Measurements from ENCODE around the gene PPP1R12B.
"Not testable (repeated sequence)": the region's sequence is repeated elsewhere in the genome, so short reads cannot be mapped to it uniquely, and the experiment has no call there.

Gene PPP1R12B

DNA sequence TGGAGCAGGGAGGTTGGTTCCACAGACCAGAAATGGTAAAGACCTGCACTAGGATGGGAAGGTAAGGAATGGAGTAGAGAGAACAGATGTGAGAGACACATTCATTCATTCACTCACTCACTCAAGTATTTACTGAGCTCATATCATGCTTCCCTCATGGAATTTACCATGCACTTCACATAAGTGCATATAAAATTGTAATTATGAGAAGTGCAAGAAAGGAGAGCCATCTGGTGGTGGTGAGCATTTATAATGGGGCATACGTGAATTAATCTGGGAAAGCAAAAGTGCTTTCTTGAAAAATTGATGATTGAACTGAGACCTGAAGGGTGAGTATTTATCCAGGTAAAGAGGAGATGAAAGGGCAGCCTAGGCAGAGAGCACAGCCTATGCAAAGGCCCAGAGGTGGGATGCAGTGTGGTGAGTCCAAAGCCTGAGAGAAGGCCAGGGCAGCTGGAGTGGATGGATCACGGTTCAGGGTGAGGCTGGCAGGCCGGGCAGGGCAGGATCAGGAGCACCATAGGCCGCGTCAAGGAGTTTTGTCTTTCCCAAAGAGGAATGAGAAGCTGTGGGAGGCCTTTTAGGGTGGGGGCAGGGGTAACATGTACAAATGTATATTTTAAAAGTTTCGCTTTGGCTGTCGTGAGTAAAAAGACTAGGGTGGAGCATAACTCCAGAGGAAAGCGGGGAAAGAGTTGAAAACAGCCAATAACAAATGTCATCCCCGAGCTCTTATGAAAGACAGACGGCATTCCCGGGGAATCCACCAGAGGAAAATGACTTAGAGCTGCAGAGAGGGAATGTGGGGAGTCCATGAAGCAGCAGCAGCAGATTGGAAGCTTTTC is 266.1 kb downstream of the PPP1R12B start:
- not testable (repeated sequence) for H3K4me3 ChIP-seq (ENCODE audit: control insufficient read depth, low read depth, low read length); DNase-seq (ENCODE audit: low read depth)
- TF ChIP-seq, protein P1, sequence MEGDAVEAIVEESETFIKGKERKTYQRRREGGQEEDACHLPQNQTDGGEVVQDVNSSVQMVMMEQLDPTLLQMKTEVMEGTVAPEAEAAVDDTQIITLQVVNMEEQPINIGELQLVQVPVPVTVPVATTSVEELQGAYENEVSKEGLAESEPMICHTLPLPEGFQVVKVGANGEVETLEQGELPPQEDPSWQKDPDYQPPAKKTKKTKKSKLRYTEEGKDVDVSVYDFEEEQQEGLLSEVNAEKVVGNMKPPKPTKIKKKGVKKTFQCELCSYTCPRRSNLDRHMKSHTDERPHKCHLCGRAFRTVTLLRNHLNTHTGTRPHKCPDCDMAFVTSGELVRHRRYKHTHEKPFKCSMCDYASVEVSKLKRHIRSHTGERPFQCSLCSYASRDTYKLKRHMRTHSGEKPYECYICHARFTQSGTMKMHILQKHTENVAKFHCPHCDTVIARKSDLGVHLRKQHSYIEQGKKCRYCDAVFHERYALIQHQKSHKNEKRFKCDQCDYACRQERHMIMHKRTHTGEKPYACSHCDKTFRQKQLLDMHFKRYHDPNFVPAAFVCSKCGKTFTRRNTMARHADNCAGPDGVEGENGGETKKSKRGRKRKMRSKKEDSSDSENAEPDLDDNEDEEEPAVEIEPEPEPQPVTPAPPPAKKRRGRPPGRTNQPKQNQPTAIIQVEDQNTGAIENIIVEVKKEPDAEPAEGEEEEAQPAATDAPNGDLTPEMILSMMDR (IDR thresholded peaks at IDR 0.05; ENCODE audit: control insufficient read depth, insufficient read depth, low read depth, low read length, missing control alignments) = peak; percentile 23

DNA sequence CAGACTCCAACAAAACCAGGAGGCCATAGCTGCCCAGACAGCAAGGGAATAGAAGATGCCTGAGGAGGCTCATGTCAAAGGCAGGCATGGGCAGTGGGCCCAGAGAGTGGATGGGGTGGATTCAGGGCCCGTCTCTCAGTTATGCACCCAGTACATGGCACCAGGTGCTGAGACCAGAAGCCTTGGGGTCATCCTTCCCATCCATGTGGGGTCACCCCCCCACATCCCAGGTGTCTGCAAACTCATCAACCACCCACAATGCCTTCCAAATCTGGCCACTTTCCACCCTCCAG is 266.7 kb downstream of the PPP1R12B start:
- not testable (repeated sequence) for H3K4me3 ChIP-seq (ENCODE audit: control insufficient read depth, low read depth, low read length)

DNA sequence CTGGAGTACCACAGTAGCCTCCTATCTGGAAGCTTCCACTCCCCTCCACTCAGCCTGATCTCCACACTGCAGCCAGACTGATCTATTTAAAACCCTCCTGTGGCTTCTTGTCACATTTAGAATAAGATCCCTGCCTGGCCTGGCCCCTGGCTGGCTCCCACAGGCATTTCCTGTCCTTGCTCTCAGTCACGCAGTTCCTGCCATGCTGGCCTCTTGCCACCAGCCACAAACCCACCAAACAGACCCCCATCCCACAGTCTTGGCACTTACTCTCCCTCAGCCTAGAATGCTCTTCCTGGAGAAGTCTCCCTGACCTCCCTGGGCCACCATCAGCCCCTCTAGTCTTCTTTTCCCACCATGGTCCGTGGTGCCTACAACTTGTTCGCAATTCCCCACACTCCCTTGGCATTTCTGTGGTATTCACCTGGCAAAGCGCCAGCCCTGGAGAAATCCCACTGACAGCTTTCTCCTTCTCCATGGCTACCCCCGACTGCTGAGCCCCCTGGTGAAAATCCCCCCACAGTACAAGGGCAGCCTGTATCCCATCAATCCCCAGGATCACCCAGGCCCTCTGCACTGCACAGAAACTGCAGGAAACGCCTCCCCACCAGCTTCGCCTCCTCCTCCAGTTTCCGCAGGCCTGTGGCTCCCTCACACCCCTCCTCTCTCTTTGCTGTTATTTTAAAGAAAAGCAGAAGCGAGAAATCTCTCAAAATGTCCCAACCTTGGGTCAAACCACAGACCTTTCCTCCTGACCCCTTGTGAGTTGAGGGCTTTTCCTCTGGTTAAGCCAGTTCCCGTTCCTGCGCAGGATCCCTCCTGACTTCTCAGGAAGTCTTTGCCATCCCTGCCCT is 267.2 kb downstream of the PPP1R12B start:
- no peak overlapping the region for H3K4me3 ChIP-seq (ENCODE audit: control insufficient read depth, low read depth, low read length)
- TF ChIP-seq, protein P1 (IDR thresholded peaks at IDR 0.05; ENCODE audit: control insufficient read depth, insufficient read depth, low read depth, low read length, missing control alignments) = no peak
- DNase-seq (ENCODE audit: low read depth) = no peak

More for the DNA sequence above, 266.7 kb downstream of the PPP1R12B start:
- not testable (repeated sequence) for DNase-seq (ENCODE audit: low read depth)

DNA sequence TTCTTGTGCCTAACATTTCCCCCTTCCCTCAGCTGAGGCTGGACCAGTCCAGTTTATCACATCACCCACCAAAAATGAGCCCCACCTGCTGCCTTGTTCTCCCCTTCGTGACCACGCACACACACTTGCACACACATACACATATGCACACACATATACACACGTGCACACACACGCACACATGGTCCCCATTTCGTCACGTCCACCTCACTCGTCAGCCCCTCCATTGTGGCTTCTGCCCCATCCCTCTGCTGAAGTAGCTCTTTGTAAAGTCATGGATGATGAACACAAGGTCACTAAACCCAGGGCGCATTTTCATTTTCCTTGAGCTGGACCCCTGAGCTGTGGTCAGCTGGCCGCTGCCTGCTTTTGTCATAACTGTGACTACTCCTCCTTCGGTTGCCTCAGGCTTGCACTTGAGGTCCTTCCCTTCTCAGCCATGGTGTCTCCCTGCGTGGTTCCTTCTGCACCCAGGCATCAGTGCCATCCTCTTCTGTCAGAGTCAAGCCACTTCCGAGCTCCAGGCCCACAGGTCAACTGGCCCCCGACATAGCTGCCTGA is 267.9 kb downstream of the PPP1R12B start:
- DNase-seq (ENCODE audit: low read depth) = no peak
- TF ChIP-seq, protein P1 (IDR thresholded peaks at IDR 0.05; ENCODE audit: control insufficient read depth, insufficient read depth, low read depth, low read length, missing control alignments) = no peak
- H3K4me3 ChIP-seq (ENCODE audit: control insufficient read depth, low read depth, low read length) = no peak overlapping the region

DNA sequence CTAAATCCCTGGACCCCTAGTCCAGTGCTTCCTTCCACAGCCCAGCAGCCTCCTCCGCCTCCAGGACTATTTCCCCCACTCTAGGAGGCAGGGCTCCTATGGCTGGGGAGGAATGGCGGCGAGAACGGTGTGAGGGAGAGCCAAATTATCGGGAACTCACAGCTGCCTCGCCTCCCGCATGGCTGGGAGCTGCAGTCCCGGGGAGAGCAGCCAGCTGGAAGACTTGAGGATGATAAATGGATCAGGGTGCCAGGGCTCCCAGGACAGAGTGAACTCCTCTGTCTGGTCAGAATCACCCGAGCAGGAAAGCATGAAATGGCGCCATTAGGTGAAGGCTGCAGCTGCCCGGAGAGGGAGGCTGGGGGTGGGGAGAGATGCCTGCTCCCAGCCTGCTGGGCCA is 270.5 kb downstream of the PPP1R12B start:
- H3K4me3 ChIP-seq (ENCODE audit: control insufficient read depth, low read depth, low read length); DNase-seq (ENCODE audit: low read depth): not testable (repeated sequence)

DNA sequence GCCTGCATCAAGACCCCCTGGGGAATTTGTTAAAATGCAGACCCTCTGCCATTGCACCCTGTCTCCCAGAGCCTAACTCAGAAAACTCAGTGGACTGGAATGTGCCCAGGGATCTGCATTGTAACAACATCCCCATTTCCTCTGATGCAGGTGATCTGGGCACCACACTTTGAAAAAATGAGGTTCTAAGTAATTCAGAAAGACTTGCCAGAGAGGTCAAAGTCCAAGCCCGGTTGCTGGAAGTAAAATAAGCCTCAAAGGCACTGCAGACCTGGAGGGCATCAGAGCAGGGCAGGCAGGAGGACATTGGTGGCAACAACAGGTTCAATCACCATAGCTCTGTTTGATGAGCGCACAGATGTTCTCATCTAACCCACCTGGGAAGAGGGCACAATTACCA is 271.0 kb downstream of the PPP1R12B start:
- TF ChIP-seq, protein P1 (IDR thresholded peaks at IDR 0.05; ENCODE audit: control insufficient read depth, insufficient read depth, low read depth, low read length, missing control alignments) = no peak
- no peak overlapping the region for H3K4me3 ChIP-seq (ENCODE audit: control insufficient read depth, low read depth, low read length)
- DNase-seq (ENCODE audit: low read depth) = no peak

DNA sequence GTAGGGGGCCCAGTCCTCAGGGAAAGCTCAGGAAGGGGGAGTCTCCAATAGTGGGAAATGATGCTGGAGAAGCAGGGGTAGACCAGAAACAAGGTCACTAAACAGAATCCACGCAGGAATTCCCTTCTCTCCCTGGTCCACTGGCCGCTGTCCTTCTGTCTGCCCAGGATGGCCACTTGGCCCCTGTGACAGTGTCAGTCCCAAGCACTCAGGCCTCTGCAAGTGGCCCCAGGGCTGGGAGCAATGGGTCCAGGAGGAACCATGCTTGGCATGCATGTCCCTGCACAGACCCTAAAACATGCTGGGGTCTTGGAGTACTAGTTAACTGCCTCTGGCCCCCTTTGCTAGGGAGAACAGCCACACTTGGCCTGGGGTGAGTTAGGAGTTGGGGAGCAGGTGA is 271.5 kb downstream of the PPP1R12B start:
- DNase-seq (ENCODE audit: low read depth); H3K4me3 ChIP-seq (ENCODE audit: control insufficient read depth, low read depth, low read length): not testable (repeated sequence)

DNA sequence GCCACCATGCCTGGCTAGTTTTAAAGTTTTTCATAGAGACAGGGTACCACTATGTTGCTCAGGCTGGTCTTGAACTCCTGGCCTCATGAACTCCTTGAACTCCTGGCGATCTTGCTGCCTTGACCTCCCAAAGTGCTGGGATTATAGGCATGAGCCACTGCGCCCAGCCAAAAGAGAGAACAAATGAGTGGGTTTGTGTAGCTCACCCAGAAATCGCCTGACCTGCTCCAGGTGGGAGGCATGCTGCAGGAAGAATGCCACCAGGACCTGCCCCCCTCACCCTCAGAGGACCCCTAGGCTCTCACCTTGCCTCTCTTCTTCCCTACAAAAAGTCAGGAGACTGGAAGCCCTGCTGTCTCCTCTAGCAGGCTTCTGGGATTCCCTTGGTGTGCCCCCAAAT is 272.9 kb downstream of the PPP1R12B start:
- TF ChIP-seq, protein P1 (IDR thresholded peaks at IDR 0.05; ENCODE audit: control insufficient read depth, insufficient read depth, low read depth, low read length, missing control alignments) = no peak
- DNase-seq (ENCODE audit: low read depth) = no peak
- no peak overlapping the region for H3K4me3 ChIP-seq (ENCODE audit: control insufficient read depth, low read depth, low read length)
